Fibroblast of villous mesenchyme (primary cell): ENCODE data around the gene EPHB3. TPM values are rescaled to one million over a fixed set of nuclear protein-coding genes. Genes with fewer than 3 reads are reported as not detected.

ENCODE experiments used
- DNase-seq: peaks from one replicate; pipeline ENCODE4 v3.0.0-alpha.2; 2010; ENCODE audit warnings: low read depth
- H3K4me3 ChIP-seq: 2 replicates; pipeline ENCODE4 v1.5.1; 2011; ENCODE audit warnings: low read depth, mild to moderate bottlenecking, low read length
- total RNA-seq: library from RNA; depleted of rRNA; stranded (reverse); fragments of >200 nt; gene quantifications from 2 replicates; pipeline ENCODE4 v1.2.3, GENCODE V29; 2012
- TF ChIP-seq, protein P1 (sequence below): IDR thresholded peaks from 2 replicates; pipeline ENCODE4 v1.5.1; 2012; ENCODE audit warnings: low read depth, mild to moderate bottlenecking, low read length; ENCODE audit not compliant: insufficient read depth

Gene EPHB3
- total RNA-seq, 1 donor: 2.2 TPM

GRCh38 chr3:184574515-184575417 is 13.2 kb downstream of the EPHB3 start:
- TF ChIP-seq, protein P1, sequence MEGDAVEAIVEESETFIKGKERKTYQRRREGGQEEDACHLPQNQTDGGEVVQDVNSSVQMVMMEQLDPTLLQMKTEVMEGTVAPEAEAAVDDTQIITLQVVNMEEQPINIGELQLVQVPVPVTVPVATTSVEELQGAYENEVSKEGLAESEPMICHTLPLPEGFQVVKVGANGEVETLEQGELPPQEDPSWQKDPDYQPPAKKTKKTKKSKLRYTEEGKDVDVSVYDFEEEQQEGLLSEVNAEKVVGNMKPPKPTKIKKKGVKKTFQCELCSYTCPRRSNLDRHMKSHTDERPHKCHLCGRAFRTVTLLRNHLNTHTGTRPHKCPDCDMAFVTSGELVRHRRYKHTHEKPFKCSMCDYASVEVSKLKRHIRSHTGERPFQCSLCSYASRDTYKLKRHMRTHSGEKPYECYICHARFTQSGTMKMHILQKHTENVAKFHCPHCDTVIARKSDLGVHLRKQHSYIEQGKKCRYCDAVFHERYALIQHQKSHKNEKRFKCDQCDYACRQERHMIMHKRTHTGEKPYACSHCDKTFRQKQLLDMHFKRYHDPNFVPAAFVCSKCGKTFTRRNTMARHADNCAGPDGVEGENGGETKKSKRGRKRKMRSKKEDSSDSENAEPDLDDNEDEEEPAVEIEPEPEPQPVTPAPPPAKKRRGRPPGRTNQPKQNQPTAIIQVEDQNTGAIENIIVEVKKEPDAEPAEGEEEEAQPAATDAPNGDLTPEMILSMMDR: no peak
- H3K4me3 ChIP-seq: no peak overlapping the region
- peak; percentile 59 for DNase-seq

GRCh38 chr3:184575701-184576100 is 14.1 kb downstream of the EPHB3 start:
- TF ChIP-seq, protein P1: no peak
- H3K4me3 ChIP-seq: no peak overlapping the region
- DNase-seq: no peak

GRCh38 chr3:184576457-184577240 is 15.1 kb downstream of the EPHB3 start:
- DNase-seq: no peak
- no peak overlapping the region for H3K4me3 ChIP-seq
- TF ChIP-seq, protein P1: no peak

GRCh38 chr3:184577546-184577945 is 16.0 kb downstream of the EPHB3 start:
- no peak for DNase-seq
- TF ChIP-seq, protein P1: no peak
- no peak overlapping the region for H3K4me3 ChIP-seq

- TF ChIP-seq, protein P1: no peak
- H3K4me3 ChIP-seq: no peak overlapping the region
- DNase-seq: no peak
Observed at GRCh38 chr3:184578218-184578617, 16.6 kb downstream of the EPHB3 start.

GRCh38 chr3:184578822-184579221 is 17.2 kb downstream of the EPHB3 start:
- TF ChIP-seq, protein P1: no peak
- H3K4me3 ChIP-seq: no peak overlapping the region
- no peak for DNase-seq
